Esophagus squamous epithelium (tissue), 5 donors: Measurements from ENCODE around the gene MED15. TPM values are rescaled to one million over a fixed set of nuclear protein-coding genes. Genes with fewer than 3 reads are reported as not detected.
A peak's percentile ranks its signal among the peaks of the same experiment; 100 is the strongest.

Source experiments
- DNase-seq: peaks from one replicate; lab custom pipeline; 2025; lab: John Stamatoyannopoulos, UW
- H3K27ac ChIP-seq, 4 donors: fragments of 200-600 bp; sonication (generic); one replicate each; pipeline ENCODE4 v1.5.1; 2016 to 2019; ENCODE audit warnings: mild to moderate bottlenecking in 1 of 4
- H3K27me3 ChIP-seq, 4 donors: fragments of 200-600 bp; sonication (generic); 1 replicate in 3 of 4; 2 replicates in 1 of 4; pipeline versions ENCODE4 v1.5.1 to v1.6.0; 2017 to 2021; ENCODE audit warnings: antibody characterized with exemption in 1 of 4
- H3K36me3 ChIP-seq, 3 donors: fragments of 200-600 bp; sonication (generic); one replicate each; pipeline ENCODE4 v1.5.1; 2016 to 2019
- H3K4me1 ChIP-seq, 3 donors: fragments of 200-600 bp; sonication (generic); one replicate each; pipeline ENCODE4 v1.5.1; 2017 to 2019
- H3K4me3 ChIP-seq, 4 donors: fragments of 200-600 bp; sonication (generic); 1 replicate in 3 of 4; 2 replicates in 1 of 4; pipeline ENCODE4 v1.5.1; 2016 to 2019; ENCODE audit warnings: mild to moderate bottlenecking in 2 of 4, moderate library complexity in 1 of 4
- H3K9me3 ChIP-seq, 3 donors: fragments of 200-600 bp; sonication (generic); one replicate each; pipeline ENCODE4 v1.5.1; 2016 to 2019
- POLR2A ChIP-seq, 4 donors: fragments of 450-650 bp; IDR thresholded peaks; one replicate each; pipeline ENCODE4 v1.6.1; 2017; ENCODE audit warnings: antibody characterized with exemption in 4 of 4, mild to moderate bottlenecking in 4 of 4, moderate library complexity in 3 of 4
- WGBS, 2 donors: methylation state at CpG; one replicate each; pipeline ENCODE4 v1.1.5; 2018; 5-methylcytosine and 5-hydroxymethylcytosine counted together
- intact Hi-C: fragments of 100-400 bp; cut with DNase I; formaldehyde crosslinking; loops from one replicate; pipeline ENCODE4 v1.15.0; 2022
- total RNA-seq, 4 donors: library from RNA; depleted of rRNA; stranded (reverse); fragments of >200 nt; gene quantifications; one replicate each; pipeline ENCODE4 v1.1.0, GENCODE V29; 2016
- TF ChIP-seq, protein P1 (sequence below), 6 experiments: fragments of 450-650 bp in 4 of 6; fragments of 200-600 bp in 2 of 6; sonication (generic) in 2 of 6; IDR thresholded peaks; one replicate each; pipeline ENCODE4 v1.5.1; 2016 to 2019; ENCODE audit warnings: antibody characterized with exemption in 6 of 6, mild to moderate bottlenecking in 4 of 6, moderate library complexity in 4 of 6
- donor health status: DM: yes; HTN: yes; CAD: no.

The MED15 gene
- total RNA-seq, 4 donors from 2014 or later: 31.6 to 51.4 (median 46.1) TPM

DNA sequence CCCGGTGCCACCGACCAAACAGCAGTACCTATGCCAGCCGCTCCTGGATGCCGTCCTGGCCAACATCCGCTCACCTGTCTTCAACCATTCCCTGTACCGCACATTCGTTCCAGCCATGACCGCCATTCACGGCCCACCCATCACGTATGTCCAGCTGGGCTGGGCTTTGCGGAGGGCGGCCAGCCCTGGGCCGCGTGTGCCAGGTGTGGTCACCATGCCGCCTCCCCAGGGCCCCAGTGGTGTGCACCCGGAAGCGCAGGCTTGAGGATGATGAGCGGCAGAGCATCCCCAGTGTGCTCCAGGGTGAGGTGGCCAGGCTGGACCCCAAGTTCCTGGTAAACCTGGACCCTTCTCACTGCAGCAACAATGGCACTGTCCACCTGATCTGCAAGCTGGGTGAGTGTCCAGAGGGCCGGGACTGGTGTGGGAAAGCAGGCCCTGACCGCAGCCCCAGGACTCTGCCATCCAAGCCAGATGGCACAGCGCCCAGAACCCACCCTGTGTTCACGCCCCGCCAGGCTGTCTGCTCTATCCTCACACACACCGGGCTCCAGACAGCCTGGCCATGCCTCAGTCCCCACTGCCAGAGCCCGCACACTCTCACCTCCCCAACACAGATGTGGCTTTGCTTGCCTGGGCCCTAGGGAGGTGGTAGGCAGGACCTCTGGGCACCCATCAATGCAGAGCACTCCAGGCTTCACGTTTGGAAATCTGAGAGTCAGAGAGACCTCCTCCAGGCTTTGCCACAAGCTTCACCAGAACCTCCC, 77.6 kb downstream of the MED15 start:
- intact Hi-C loops: no loop called here
- Histone ChIP-seq H3K27me3 (no peaks in the 10 kb centered on the region), H3K4me1 (peaks cover 24 to 67% (median 50%) of the 10 kb centered on the region in 3 donors), H3K4me3 (no peak overlapping the region), H3K9me3 (no peaks in the 10 kb centered on the region), H3K36me3 (peaks cover 24 to 79% (median 46%) of the 10 kb centered on the region in 3 donors), H3K27ac (peak overlapping the region; percentile 34 to 43 (median 38))
- TF ChIP-seq, protein P1, sequence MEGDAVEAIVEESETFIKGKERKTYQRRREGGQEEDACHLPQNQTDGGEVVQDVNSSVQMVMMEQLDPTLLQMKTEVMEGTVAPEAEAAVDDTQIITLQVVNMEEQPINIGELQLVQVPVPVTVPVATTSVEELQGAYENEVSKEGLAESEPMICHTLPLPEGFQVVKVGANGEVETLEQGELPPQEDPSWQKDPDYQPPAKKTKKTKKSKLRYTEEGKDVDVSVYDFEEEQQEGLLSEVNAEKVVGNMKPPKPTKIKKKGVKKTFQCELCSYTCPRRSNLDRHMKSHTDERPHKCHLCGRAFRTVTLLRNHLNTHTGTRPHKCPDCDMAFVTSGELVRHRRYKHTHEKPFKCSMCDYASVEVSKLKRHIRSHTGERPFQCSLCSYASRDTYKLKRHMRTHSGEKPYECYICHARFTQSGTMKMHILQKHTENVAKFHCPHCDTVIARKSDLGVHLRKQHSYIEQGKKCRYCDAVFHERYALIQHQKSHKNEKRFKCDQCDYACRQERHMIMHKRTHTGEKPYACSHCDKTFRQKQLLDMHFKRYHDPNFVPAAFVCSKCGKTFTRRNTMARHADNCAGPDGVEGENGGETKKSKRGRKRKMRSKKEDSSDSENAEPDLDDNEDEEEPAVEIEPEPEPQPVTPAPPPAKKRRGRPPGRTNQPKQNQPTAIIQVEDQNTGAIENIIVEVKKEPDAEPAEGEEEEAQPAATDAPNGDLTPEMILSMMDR (IDR thresholded peaks at IDR 0.05): no peak
- TF ChIP-seq POLR2A (IDR thresholded peaks at IDR 0.05): no peak
- WGBS, 2 donors: 67 to 83% methylated on average over 3 to 6 of the region's 26 CpGs
- no peak for DNase-seq

DNA sequence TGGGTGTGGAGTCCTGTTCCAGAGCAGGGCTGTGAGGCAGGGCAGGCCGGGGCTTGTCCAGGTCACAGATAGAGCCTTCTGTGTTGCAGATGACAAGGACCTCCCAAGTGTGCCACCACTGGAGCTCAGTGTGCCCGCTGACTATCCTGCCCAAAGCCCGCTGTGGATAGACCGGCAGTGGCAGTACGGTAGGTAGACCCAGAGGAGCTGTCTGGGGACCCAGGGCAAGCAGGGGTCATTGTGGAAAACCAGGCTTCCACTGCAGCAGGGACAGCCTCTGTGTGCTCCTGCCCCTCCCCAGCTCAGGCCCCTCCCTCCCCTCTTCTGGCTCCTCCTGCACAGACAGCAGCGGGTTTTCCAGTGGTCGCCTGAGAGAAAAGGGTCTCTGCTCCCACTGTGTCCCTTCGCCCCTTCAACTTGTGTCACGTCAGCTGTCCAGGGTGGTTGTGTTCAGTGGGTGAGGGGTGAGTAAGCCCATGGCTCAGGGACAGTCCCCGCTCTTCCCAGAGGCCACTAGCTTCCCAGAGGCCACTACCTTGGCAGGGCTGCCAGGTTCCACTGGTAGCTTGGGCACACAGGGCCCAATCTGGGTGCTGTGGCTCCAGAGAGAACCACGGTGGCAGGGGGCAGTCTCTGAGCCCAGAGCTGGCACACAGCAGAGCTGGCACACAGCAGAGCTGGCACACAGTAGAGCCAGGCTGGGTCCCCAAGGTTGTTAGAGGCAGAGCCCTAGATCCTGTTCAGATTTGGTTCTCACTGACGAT, 78.4 kb downstream of the MED15 start:
- TF ChIP-seq, protein P1 (IDR thresholded peaks at IDR 0.05): no peak
- TF ChIP-seq POLR2A (IDR thresholded peaks at IDR 0.05): no peak
- Histone ChIP-seq H3K4me3 (no peak overlapping the region), H3K9me3 (no peaks in the 10 kb centered on the region), H3K4me1 (peaks cover 24 to 73% (median 50%) of the 10 kb centered on the region in 3 donors), H3K36me3 (peaks cover 23 to 72% (median 46%) of the 10 kb centered on the region in 3 donors), H3K27ac (peak overlapping the region in 3 of 4 donors; percentile 34 to 43 (median 42)), H3K27me3 (no peaks in the 10 kb centered on the region)
- DNase-seq: no peak
- intact Hi-C loops: no loop called here
- WGBS, 2 donors: 90 to 100% methylated on average over 1 to 2 of the region's 12 CpGs

DNA sequence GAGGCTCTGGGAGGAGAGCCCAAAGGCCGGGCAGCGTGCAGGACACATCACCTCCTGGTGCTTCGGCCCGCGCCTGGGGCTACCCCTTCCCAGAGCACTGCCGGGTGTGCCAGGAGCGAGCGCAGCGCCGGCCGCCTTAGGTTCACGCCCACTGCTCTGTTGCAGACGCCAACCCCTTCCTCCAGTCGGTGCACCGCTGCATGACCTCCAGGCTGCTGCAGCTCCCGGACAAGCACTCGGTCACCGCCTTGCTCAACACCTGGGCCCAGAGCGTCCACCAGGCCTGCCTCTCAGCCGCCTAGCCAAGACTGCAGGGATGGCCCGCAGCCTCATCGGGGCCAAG, 79.0 kb downstream of the MED15 start:
- Histone ChIP-seq H3K27ac (peak overlapping the region in 2 of 4 donors; percentile 42 to 43), H3K4me1 (peaks cover 24 to 79% (median 51%) of the 10 kb centered on the region in 3 donors), H3K36me3 (peaks cover 21 to 66% (median 46%) of the 10 kb centered on the region in 3 donors), H3K9me3 (no peaks in the 10 kb centered on the region), H3K27me3 (no peaks in the 10 kb centered on the region), H3K4me3 (no peak overlapping the region)
- intact Hi-C loops: no loop called here
- no peak for DNase-seq
- no peak for TF ChIP-seq POLR2A (IDR thresholded peaks at IDR 0.05)
- TF ChIP-seq, protein P1 (IDR thresholded peaks at IDR 0.05): no peak
- WGBS, 2 donors: 80% methylated on average over 1 of the region's 22 CpGs; no CpG with 5 or more reads in 1 of the 2 donors

DNA sequence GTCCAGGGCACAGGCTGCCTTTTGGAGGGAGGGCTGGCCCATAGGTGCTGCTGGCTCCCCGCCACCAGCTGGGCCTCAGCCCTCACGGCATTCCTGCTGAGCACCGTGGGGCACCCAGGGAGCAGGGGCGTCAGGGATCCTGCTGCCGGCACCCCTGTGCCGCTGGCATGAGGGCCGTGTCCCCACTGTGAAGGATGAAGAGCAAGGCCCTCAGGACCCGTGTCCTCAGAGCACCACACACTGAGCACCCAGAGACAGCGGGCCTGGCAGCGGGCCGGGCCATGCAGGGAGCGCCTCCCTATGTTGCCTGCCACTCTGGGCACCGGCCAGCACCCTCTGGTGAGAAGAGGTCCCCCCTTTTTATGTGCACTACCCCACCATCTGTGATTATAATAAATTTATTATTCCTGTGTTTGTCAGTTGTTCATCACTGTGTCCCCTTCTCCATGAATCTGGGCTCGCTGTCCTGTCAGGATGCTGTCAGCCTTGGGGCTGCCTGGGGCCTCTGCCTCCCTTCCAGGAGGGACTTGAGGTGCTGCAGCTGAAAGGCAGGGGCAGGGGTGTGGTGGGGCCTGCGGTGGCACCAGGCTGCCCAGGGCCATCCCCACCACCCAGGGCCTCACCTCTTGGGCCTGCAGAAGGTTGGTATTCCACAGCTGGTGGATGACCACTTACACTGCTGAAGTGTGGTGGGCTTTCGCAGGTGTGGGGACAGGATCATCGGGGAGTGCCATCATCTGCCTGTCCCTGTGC, 80.0 kb downstream of the MED15 start:
- 67 to 84% methylated on average over 5 to 6 of the region's 17 CpGs for WGBS, 2 donors
- no peak for TF ChIP-seq POLR2A (IDR thresholded peaks at IDR 0.05)
- TF ChIP-seq, protein P1 (IDR thresholded peaks at IDR 0.05): no peak
- Histone ChIP-seq H3K36me3 (peaks cover 21 to 56% (median 42%) of the 10 kb centered on the region in 3 donors), H3K27me3 (no peaks in the 10 kb centered on the region), H3K4me3 (no peak overlapping the region), H3K4me1 (peaks cover 24 to 89% (median 61%) of the 10 kb centered on the region in 3 donors), H3K9me3 (no peaks in the 10 kb centered on the region), H3K27ac (peak overlapping the region in 2 of 4 donors; percentile 21 to 42)
- intact Hi-C loops: no loop called here
- no peak for DNase-seq
